ENCODE results near the gene AP5Z1.

DNA sequence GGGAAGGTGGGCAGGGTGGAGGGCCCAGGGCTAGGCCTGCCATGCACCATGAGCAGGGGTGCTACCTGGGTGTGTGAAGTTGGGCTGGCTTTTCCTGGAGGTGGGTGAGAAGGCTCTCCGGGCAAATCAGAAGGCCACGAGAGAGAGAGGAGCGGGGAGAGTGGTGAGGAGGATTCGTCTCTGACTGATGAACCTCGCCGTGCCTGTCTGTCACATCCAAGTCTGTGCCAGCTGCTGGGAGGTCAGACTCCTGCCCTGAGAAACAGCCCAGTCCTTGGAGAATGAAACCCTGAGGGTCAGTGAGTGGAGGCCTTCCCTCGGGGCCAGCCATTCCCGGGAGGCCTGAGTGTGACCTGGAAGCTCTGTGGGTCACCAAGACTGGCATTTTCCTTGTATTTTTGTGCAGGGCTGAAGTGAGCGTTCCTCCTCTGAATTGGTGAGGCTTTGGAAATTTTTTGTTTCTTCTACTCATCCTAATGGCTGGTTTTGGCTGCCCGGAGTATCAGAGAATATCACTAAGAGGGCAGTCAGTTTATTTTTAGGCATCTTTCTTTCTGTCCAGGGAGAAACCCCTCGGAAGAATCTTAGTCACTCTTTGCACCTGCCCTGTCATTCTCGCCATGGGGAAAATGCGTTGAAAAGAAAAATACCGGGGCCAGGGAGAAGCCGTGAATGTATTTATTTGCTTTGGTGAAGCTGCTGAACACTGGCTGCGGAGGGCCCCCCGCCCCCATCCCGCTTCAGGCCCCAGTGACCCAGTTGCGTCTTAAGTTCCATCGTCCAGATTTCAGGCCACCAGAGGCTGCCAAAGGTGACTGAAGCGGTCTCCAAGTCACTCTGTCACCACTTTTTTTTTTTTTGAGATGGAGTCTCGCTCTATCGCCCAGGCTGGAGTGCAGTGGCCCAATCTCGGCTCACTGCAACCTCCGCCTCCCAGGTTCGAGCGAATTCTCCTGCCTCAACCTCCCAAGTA is 6.5 kb upstream of the AP5Z1 start:
- TF ChIP-seq, protein P1, sequence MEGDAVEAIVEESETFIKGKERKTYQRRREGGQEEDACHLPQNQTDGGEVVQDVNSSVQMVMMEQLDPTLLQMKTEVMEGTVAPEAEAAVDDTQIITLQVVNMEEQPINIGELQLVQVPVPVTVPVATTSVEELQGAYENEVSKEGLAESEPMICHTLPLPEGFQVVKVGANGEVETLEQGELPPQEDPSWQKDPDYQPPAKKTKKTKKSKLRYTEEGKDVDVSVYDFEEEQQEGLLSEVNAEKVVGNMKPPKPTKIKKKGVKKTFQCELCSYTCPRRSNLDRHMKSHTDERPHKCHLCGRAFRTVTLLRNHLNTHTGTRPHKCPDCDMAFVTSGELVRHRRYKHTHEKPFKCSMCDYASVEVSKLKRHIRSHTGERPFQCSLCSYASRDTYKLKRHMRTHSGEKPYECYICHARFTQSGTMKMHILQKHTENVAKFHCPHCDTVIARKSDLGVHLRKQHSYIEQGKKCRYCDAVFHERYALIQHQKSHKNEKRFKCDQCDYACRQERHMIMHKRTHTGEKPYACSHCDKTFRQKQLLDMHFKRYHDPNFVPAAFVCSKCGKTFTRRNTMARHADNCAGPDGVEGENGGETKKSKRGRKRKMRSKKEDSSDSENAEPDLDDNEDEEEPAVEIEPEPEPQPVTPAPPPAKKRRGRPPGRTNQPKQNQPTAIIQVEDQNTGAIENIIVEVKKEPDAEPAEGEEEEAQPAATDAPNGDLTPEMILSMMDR (conservative IDR thresholded peaks at IDR 0.05; ENCODE audit: low read depth, low read length) = no peak
- TF ChIP-seq EZH2 (IDR thresholded peaks at IDR 0.05; ENCODE audit: borderline replicate concordance, low read depth, low read length, poor library complexity, severe bottlenecking) = no peak
